WI38 (cell line): ENCODE results near the gene EPAS1.

Experiments
- H3K4me3 ChIP-seq: 2 replicates; pipeline ENCODE4 v1.5.1; 2011; ENCODE audit warnings: low read depth, mild to moderate bottlenecking, control low read depth, low read length
- CTCF ChIP-seq: IDR thresholded peaks from 2 replicates; pipeline ENCODE4 v1.5.1; 2012; ENCODE audit warnings: low read depth, mild to moderate bottlenecking, control low read depth, low read length

Gene EPAS1

GRCh38 chr2:46363535-46364170 lies 66.4 kb downstream of the EPAS1 start:
- no peak for TF ChIP-seq CTCF
- H3K4me3 ChIP-seq, result no peak overlapping the region

GRCh38 chr2:46364797-46365457 lies 67.7 kb downstream of the EPAS1 start:
- TF ChIP-seq CTCF, result peak; percentile 38
- no peak overlapping the region for H3K4me3 ChIP-seq

GRCh38 chr2:46365913-46366667 lies 68.9 kb downstream of the EPAS1 start:
- no peak overlapping the region for H3K4me3 ChIP-seq
- TF ChIP-seq CTCF, result 0 out of 2 replicates have a peak, but pooled peaks have one; percentile 23

GRCh38 chr2:46366668-46367052 lies 69.5 kb downstream of the EPAS1 start:
- H3K4me3 ChIP-seq, result no peak overlapping the region

GRCh38 chr2:46367286-46367685 lies 70.1 kb downstream of the EPAS1 start:
- TF ChIP-seq CTCF, result no peak
- H3K4me3 ChIP-seq, result no peak overlapping the region

More at GRCh38 chr2:46366668-46367052, 69.5 kb downstream of the EPAS1 start:
- TF ChIP-seq CTCF, result no peak

- no peak for TF ChIP-seq CTCF
- H3K4me3 ChIP-seq, result no peak overlapping the region
Measured at GRCh38 chr2:46368401-46368800, 71.2 kb downstream of the EPAS1 start.

GRCh38 chr2:46369783-46370182 lies 72.6 kb downstream of the EPAS1 start:
- no peak for TF ChIP-seq CTCF
- H3K4me3 ChIP-seq, result no peak overlapping the region
